Adipocyte (in vitro differentiated cells): ENCODE results near the gene ARSG.
"Not testable (repeated sequence)": the region's sequence is repeated elsewhere in the genome, so short reads cannot be mapped to it uniquely, and the experiment has no call there.

Source experiments
- DNase-seq: peaks from one replicate; pipeline ENCODE4 v3.0.0-alpha.2; 2015; ENCODE audit warnings: low read depth
- H3K27me3 ChIP-seq: replicated peaks from 2 replicates; pipeline ENCODE4 v1.7.0; 2013; ENCODE audit warnings: mild to moderate bottlenecking, low read length, moderate library complexity; ENCODE audit not compliant: control insufficient read depth, insufficient read depth
- H3K36me3 ChIP-seq: 2 replicates; pipeline ENCODE4 v1.7.0; 2013; ENCODE audit warnings: low read length, mild to moderate bottlenecking, moderate library complexity; ENCODE audit not compliant: control insufficient read depth, insufficient read depth, severe bottlenecking
- H3K4me1 ChIP-seq: 2 replicates; pipeline ENCODE4 v1.7.0; 2013; ENCODE audit warnings: mild to moderate bottlenecking, low read length, moderate library complexity; ENCODE audit not compliant: control insufficient read depth, insufficient read depth
- H3K4me3 ChIP-seq: 2 replicates; pipeline ENCODE4 v1.7.0; 2013; ENCODE audit warnings: mild to moderate bottlenecking, low read length, moderate library complexity
- H3K9ac ChIP-seq: 2 replicates; pipeline ENCODE4 v1.7.0; 2013; ENCODE audit warnings: mild to moderate bottlenecking, low read length, moderate library complexity
- H3K9me3 ChIP-seq: 2 replicates; pipeline ENCODE4 v1.7.0; 2013; ENCODE audit warnings: mild to moderate bottlenecking, low read length, moderate library complexity; ENCODE audit not compliant: control insufficient read depth

The ARSG gene

DNA sequence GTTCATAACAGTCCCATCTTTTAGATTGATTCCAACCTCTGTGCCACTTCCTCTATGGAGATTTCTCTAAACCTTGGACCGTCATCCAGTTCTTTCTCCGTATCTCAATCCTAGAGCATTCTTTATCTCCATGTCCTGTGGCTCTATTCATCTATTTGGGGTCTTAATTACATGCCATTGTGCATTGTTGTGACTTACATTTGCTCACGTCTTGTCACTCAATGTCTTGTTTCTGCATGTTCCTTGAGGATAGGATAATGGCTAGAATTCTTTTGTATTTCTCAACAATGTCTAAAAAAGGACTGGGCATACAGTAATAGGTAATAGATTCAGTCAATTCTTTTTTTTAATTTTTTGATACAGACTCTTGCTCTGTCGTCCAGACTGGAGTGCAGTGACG lies 50.2 kb downstream of the ARSG start:
- no peak for DNase-seq
- Histone ChIP-seq H3K9ac (no peak overlapping the region), H3K36me3 (no peaks in the 10 kb centered on the region), H3K27me3 (no peaks in the 10 kb centered on the region), H3K4me3 (no peak overlapping the region), H3K9me3 (no peaks in the 10 kb centered on the region), H3K4me1 (no peaks in the 10 kb centered on the region)

DNA sequence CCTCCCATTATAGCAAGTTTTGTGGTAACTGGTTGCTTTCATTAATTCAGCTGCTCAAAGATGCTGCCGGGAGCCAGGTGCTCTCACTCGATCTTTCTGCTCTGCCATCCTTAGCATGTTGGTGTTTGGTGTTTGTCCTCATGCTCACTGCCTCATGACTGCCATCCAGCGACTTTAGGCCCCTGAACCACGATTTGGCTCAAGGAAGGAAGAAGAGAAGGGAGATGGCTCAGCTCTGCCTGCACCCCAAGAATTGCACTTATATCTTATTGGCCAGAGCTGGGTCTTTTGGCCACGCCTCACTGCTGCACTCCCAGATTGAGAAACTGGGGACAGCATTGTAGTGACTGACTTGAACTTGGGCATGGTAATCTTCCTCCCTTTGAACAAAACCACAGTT lies 52.7 kb downstream of the ARSG start:
- no peak overlapping the region for H3K9ac ChIP-seq
- H3K9me3 ChIP-seq = no peaks in the 10 kb centered on the region
- no peaks in the 10 kb centered on the region for H3K36me3 ChIP-seq
- H3K27me3 ChIP-seq = no peaks in the 10 kb centered on the region
- no peak overlapping the region for H3K4me3 ChIP-seq
- DNase-seq = no peak
- H3K4me1 ChIP-seq = no peaks in the 10 kb centered on the region

DNA sequence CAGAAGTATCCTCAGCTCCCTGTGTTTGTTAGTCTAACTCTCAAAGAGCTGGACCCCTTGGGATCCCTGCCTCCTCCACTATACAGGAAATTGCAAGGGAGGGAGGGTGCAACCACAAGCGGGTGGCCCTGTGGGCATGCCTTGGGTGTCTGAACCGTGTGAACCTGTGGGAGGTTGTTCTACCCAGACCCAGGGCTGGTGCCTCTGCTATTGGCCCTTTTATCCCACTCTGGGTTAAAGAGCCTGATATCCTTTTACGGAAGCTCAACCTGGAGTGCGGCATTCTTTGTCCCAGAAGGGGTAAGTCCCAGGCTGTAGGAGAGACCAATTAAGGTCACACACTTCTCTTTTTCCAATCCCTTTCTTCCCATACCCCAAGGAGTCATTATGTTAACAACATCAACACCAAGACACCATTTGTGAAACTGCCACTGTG lies 53.4 kb downstream of the ARSG start:
- no peaks in the 10 kb centered on the region for H3K4me1 ChIP-seq
- no peaks in the 10 kb centered on the region for H3K27me3 ChIP-seq
- H3K4me3 ChIP-seq = no peak overlapping the region
- no peaks in the 10 kb centered on the region for H3K9me3 ChIP-seq
- no peaks in the 10 kb centered on the region for H3K36me3 ChIP-seq
- H3K9ac ChIP-seq = no peak overlapping the region
- no peak for DNase-seq

DNA sequence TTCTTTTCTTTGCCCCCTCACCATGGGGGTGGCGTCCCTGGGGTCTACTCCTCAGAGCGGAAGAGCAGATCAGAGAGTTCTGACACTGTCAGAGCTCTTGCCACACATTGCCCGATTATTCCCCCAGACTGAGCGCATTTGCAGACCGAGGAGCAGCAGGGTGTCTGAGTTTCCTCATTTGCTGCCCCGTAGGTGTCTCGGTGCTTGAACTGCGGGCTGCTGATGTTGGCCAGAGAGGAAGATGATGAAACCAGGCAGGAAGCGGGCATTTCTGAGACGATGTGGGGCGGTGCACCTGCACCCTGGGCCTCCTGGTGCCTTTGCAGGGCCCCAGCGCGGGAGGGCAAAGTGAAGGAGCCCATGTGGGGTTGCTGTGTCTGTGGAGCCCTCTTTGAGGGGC lies 55.2 kb downstream of the ARSG start:
- no peak overlapping the region for H3K4me3 ChIP-seq
- H3K36me3 ChIP-seq = no peaks in the 10 kb centered on the region
- H3K9ac ChIP-seq = no peak overlapping the region
- no peaks in the 10 kb centered on the region for H3K27me3 ChIP-seq
- no peaks in the 10 kb centered on the region for H3K4me1 ChIP-seq
- no peaks in the 10 kb centered on the region for H3K9me3 ChIP-seq
- no peak for DNase-seq

DNA sequence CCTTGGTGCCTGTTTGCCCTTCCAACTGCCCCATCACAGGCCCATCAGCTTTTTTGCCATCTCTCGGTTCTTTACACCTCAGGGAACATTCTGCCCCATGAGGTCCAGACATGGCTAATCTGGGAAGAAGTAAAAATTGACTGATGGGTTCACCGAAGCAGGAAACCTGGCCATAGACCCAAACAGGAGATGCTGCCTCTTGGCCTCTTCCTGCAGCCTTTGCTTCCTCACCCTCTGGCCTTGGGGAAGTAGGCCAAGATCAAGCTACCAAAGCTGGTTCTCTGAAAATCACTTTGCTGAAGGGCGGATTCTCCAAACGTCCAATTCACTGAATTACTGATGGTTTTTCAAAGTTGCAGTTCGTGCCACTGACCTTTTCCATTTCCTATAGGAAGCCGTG lies 56.1 kb downstream of the ARSG start:
- no peaks in the 10 kb centered on the region for H3K9me3 ChIP-seq
- no peak overlapping the region for H3K4me3 ChIP-seq
- DNase-seq = no peak
- H3K27me3 ChIP-seq = no peaks in the 10 kb centered on the region
- H3K4me1 ChIP-seq = no peaks in the 10 kb centered on the region
- H3K36me3 ChIP-seq = no peaks in the 10 kb centered on the region
- H3K9ac ChIP-seq = no peak overlapping the region

DNA sequence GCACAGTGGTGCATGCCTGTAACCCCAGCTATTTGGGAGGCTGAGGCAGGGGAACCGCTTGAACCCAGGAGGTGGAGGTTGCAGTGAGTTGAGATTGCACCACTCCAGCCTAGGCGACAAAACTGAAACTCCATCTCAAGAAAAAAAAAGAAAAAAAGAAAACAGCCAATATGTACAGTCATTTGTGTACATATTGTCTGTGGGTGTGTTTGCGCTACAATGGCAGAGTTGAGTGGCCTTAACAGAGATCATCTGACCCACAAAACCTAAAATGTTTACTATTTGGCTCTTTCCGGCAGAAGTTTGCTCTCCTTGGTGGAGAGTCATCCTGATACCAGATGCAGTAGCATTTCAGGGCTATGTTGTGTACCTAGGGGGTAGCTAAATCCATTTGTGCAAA lies 57.9 kb downstream of the ARSG start:
- H3K9me3 ChIP-seq = no peaks in the 10 kb centered on the region
- H3K9ac ChIP-seq = no peak overlapping the region
- no peaks in the 10 kb centered on the region for H3K36me3 ChIP-seq
- no peak overlapping the region for H3K4me3 ChIP-seq
- no peaks in the 10 kb centered on the region for H3K4me1 ChIP-seq
- no peak for DNase-seq
- no peaks in the 10 kb centered on the region for H3K27me3 ChIP-seq

DNA sequence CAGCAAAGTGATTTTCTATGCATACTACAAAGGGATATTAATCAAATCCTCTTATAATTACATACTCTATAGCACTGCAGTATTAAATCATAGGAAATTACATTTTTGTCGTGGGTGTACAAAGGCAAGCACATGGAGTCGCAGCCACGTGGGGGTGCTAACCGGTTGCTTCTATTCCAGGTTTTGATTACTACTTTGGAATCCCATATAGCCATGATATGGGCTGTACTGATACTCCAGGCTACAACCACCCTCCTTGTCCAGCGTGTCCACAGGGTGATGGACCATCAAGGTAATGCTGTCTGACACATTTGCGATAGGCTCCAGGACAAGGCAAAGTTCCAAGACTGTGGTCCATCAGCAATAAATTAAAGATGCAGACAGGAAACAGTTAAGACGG lies 60.1 kb downstream of the ARSG start:
- Histone ChIP-seq H3K27me3 (no peaks in the 10 kb centered on the region), H3K36me3 (no peaks in the 10 kb centered on the region), H3K9ac (no peak overlapping the region), H3K9me3 (no peaks in the 10 kb centered on the region), H3K4me3 (no peak overlapping the region), H3K4me1 (peaks cover 9% of the 10 kb centered on the region)
- DNase-seq = peak; percentile 21

DNA sequence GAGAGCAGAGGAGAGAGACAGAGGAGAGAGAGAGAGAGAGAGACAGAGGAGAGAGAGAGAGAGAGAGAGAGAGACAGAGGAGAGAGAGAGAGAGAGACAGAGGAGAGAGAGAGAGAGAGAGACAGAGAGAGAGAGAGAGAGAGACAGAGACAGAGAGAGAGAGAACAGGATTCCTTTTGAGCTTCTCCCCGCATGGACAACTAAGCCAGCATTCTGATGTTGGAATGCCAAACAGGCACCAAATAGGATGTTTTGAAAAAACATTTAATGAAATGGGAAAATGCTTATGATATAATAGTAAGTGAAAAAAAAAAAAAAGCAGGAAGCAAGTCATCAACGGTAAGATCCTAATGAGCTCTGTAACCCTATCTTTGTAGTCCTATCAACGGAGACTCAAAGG lies 60.7 kb downstream of the ARSG start:
- H3K27me3 ChIP-seq = no peaks in the 10 kb centered on the region
- no peaks in the 10 kb centered on the region for H3K9me3 ChIP-seq
- peak overlapping the region; percentile 16 for H3K9ac ChIP-seq
- no peak for DNase-seq
- no peaks in the 10 kb centered on the region for H3K36me3 ChIP-seq
- peaks cover 9% of the 10 kb centered on the region for H3K4me1 ChIP-seq
- H3K4me3 ChIP-seq = no peak overlapping the region

DNA sequence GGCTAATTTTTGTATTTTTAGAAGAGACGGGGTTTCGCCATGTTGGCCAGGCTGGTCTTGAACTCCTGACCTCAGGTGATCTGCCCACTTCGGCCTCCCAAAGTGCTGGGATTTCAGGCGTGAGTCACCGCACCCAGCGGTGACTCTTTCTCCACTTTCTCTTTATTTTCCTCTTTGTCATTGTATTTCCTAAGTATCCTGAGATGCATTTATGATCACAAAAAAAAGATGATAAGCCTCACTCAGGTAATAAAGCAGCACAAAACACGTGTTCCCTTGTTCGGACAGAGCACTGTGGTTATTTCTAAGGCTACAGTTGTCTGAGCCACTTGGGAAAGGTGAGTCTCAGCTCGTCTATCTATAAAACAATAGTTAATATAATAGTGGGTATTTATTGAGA lies 61.4 kb downstream of the ARSG start:
- not testable (repeated sequence) for H3K4me1 ChIP-seq, H3K9ac ChIP-seq, DNase-seq, H3K9me3 ChIP-seq, H3K27me3 ChIP-seq, H3K4me3 ChIP-seq, H3K36me3 ChIP-seq

DNA sequence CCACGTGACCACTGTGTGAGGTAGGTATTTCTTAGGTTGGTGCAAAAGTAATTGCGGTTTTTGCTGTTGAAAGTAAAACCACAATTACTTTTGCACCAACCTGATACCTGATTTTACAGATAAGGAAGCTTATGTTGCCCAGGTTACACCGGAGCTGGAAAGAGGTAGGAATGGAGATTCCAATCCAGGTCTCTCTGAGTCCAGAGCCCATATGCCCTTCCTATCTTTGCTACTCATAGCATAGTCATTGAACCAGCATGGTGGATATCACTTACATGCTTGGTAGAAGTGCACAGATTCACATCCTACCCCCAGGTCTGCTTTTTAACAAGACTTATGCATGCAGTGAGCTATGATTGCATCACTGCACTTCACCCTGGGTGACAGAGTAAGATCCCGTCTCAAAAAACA lies 61.8 kb downstream of the ARSG start:
- H3K27me3 ChIP-seq = no peaks in the 10 kb centered on the region
- peaks cover 9% of the 10 kb centered on the region for H3K4me1 ChIP-seq
- DNase-seq = no peak
- no peaks in the 10 kb centered on the region for H3K9me3 ChIP-seq
- H3K36me3 ChIP-seq = no peaks in the 10 kb centered on the region
- no peak overlapping the region for H3K4me3 ChIP-seq
- no peak overlapping the region for H3K9ac ChIP-seq

DNA sequence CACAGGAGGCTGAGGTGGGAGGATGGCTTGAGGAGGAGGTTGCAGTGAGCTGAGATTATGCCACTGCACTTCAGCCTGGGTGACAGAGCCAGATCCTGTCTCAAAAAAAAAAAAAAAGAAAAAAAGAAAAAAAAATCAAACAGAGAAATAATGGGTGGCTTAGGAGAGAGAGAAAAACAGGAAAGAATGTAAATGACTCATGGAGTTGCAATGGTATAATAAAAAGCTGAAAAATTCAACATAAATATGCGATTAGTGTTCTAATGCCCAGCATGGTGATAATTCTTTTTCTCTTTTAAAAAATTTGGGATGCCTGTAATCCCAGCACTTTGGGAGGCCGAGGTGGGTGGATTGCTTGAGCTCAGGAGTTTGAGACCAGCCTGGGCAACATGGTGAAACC lies 63.0 kb downstream of the ARSG start:
- H3K36me3 ChIP-seq, H3K9me3 ChIP-seq, H3K4me1 ChIP-seq, H3K4me3 ChIP-seq, H3K27me3 ChIP-seq: not testable (repeated sequence)
- peak; percentile 72 for DNase-seq
- peak overlapping the region; percentile 61 for H3K9ac ChIP-seq

DNA sequence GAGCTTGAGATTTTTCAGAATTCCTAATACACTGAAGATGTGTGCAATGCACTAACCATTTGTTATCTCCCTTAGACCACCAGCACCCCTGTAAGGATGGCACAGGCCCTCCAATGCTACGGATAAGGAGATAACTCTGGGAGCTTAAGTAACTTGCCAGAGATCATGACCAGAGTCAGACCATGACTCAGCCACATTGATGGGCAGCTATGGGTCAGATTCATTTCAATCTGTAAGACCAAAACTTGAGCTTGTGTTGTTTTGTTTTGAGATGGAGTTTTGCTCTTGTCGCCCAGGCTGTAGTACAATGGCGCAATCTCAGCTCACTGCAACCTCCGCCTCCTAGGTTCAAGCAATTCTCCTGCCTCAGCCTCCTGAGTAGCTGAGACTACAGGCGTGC lies 63.8 kb downstream of the ARSG start:
- H3K36me3 ChIP-seq, H3K27me3 ChIP-seq, H3K4me3 ChIP-seq, H3K9me3 ChIP-seq, H3K4me1 ChIP-seq: not testable (repeated sequence)
- peak overlapping the region; percentile 61 for H3K9ac ChIP-seq
- DNase-seq = peak; percentile 43
